Prostate gland (tissue), 2 donors: ENCODE measurements around the gene MANF. TPM values are rescaled to one million over a fixed set of nuclear protein-coding genes. Genes with fewer than 3 reads are reported as not detected.
A peak's percentile ranks its signal among the peaks of the same experiment; 100 is the strongest.

Source experiments
- DNase-seq: peaks from one replicate; pipeline ENCODE4 v3.0.0-alpha.2; 2019; ENCODE audit warnings: low spot score
- H3K27ac ChIP-seq, 2 donors: fragments of 200-600 bp; sonication (generic); 2 replicates each; pipeline ENCODE4 v1.5.1; 2017 to 2019
- H3K27me3 ChIP-seq: fragments of 200-600 bp; sonication (generic); replicated peaks from 2 replicates; pipeline ENCODE4 v1.5.1; 2019; ENCODE audit not compliant: insufficient read depth
- H3K36me3 ChIP-seq, 2 donors: fragments of 200-600 bp; sonication (generic); 1 replicate in 1 of 2; 2 replicates in 1 of 2; pipeline versions ENCODE4 v1.5.1 to v1.8.1; 2017 to 2019
- H3K4me1 ChIP-seq: fragments of 200-600 bp; sonication (generic); replicated peaks from 2 replicates; pipeline ENCODE4 v1.5.1; 2019
- H3K4me3 ChIP-seq, 2 donors: fragments of 200-600 bp; sonication (generic); 2 replicates each; pipeline ENCODE4 v1.5.1; 2017 to 2019
- H3K9me3 ChIP-seq: fragments of 200-600 bp; sonication (generic); 2 replicates; pipeline ENCODE4 v1.5.1; 2017
- POLR2A ChIP-seq: fragments of 450-650 bp; IDR thresholded peaks from one replicate; pipeline ENCODE4 v1.6.1; 2016; ENCODE audit warnings: antibody characterized with exemption, mild to moderate bottlenecking
- POLR2AphosphoS5 ChIP-seq: sonication (generic); formaldehyde crosslinking; IDR thresholded peaks from one replicate; pipeline ENCODE4 v1.6.1; 2017; ENCODE audit warnings: antibody characterized with exemption
- WGBS: methylation state at CpG from one replicate; pipeline ENCODE4 v1.1.5; 2018; 5-methylcytosine and 5-hydroxymethylcytosine counted together
- intact Hi-C: fragments of 100-400 bp; cut with DNase I; formaldehyde crosslinking; loops from one replicate; pipeline ENCODE4 v1.14.2; 2022
- total RNA-seq, 2 donors: library from RNA; depleted of rRNA; stranded (reverse); fragments of >200 nt; gene quantifications; one replicate each; pipeline ENCODE4 v1.1.0, GENCODE V29; 2016
- TF ChIP-seq, protein P1 (sequence below), 4 experiments: fragments of 200-600 bp in 2 of 4; fragments of 450-650 bp in 2 of 4; sonication (generic) in 2 of 4; IDR thresholded peaks; 1 replicate in 3 of 4; 2 replicates in 1 of 4; pipeline ENCODE4 v1.5.1; 2016 to 2019; ENCODE audit warnings: antibody characterized with exemption in 4 of 4, mild to moderate bottlenecking in 2 of 4, moderate library complexity in 2 of 4

Gene MANF
- total RNA-seq, 2 donors from 2014 or later: 30.6 to 81.4 TPM

DNA sequence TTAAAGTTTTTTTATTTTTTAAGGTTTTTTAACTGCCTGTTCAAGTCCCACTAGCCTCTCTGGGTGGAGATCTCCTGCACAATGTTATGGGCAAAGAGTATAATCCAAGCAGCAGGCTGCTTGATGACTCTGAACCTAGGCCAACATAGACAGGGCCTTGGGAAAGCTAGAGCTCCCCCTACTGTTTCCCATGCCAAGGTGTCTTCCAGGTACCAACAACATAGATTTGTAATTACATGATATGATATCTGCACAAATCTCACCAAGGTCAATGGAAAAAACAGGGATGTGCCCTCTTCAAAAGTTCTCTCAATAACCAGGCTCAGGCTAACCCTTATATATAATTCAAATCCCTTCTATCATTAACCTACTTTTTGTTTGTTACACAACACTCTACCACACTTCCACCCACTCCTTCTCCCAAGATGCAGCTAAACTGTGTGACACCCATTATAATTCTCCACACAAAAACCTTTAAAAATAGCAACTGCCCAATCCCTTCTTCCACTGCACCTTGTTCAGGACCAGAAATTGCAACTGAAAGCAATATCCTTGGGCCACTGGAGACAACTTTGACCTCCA lies 49.7 kb downstream of the MANF start:
- H3K4me3 ChIP-seq: no peak overlapping the region
- H3K36me3 ChIP-seq: no peaks in the 10 kb centered on the region
- no peaks in the 10 kb centered on the region for H3K4me1 ChIP-seq
- intact Hi-C loops: no loop called here
- no peak for TF ChIP-seq POLR2A
- peak; percentile 19 for TF ChIP-seq POLR2AphosphoS5
- TF ChIP-seq, protein P1, sequence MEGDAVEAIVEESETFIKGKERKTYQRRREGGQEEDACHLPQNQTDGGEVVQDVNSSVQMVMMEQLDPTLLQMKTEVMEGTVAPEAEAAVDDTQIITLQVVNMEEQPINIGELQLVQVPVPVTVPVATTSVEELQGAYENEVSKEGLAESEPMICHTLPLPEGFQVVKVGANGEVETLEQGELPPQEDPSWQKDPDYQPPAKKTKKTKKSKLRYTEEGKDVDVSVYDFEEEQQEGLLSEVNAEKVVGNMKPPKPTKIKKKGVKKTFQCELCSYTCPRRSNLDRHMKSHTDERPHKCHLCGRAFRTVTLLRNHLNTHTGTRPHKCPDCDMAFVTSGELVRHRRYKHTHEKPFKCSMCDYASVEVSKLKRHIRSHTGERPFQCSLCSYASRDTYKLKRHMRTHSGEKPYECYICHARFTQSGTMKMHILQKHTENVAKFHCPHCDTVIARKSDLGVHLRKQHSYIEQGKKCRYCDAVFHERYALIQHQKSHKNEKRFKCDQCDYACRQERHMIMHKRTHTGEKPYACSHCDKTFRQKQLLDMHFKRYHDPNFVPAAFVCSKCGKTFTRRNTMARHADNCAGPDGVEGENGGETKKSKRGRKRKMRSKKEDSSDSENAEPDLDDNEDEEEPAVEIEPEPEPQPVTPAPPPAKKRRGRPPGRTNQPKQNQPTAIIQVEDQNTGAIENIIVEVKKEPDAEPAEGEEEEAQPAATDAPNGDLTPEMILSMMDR (IDR thresholded peaks at IDR 0.05): peak in 3 of 4 experiments; percentile 30 to 40 (median 40)
- H3K27ac ChIP-seq: no peak overlapping the region
- peak; percentile 17 for DNase-seq
- no peaks in the 10 kb centered on the region for H3K9me3 ChIP-seq
- no peaks in the 10 kb centered on the region for H3K27me3 ChIP-seq

DNA sequence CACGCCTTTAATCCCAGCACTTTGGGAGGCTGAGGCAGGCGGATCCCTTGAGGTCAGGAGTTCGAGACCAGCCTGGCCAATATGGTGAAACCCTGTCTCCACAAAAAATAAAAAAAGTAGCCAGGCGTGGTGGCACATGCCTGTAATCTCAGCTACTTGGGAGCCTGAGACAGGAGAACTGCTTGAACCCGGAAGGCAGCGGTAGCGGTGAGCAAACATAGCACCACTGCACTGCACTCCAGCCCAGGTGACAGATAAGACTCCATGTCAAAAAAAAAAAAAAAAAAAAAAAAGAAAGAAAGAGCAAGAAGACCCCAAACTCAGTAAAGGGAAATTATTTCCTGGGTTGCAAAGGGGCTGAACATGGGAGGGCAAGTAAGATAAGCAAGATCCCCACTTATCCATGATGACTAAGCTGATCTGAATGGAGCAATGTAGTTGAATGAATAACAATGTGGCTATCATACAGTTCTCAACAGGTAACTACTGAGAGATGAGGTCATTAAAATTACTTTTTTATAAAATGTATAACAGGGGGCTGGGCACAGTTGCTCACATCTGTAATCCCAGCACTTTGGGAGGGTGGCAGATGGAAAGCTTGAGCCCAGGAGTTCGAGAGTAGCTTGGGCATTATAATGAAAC lies 52.0 kb downstream of the MANF start:
- 91% methylated on average over 8 of the region's 8 CpGs for WGBS
- Histone ChIP-seq H3K27ac (no peak overlapping the region), H3K27me3 (no peaks in the 10 kb centered on the region), H3K9me3 (no peaks in the 10 kb centered on the region), H3K36me3 (no peaks in the 10 kb centered on the region), H3K4me3 (no peak overlapping the region), H3K4me1 (no peaks in the 10 kb centered on the region)
- TF ChIP-seq POLR2AphosphoS5 (no peak), POLR2A (no peak)
- TF ChIP-seq, protein P1 (IDR thresholded peaks at IDR 0.05): no peak
- intact Hi-C loops: no loop called here
- no peak for DNase-seq

Other genes with a start within 250 kb of the MANF start
- 10 to 100 TPM; 34.1 to 40.1 TPM for gene RBM15B, start 6.0 kb downstream of the MANF start, total RNA-seq
- 10 to 100 TPM; 22.0 to 28.3 TPM for gene DCAF1, start 114.7 kb downstream of the MANF start, total RNA-seq
- gene RAD54L2, start 153.4 kb downstream of the MANF start, total RNA-seq: 10 to 100 TPM; 12.9 to 33.1 TPM